ENCODE results near the gene EIF4G2. TPM values are rescaled to one million over a fixed set of nuclear protein-coding genes. Genes with fewer than 3 reads are reported as not detected.

The EIF4G2 gene
- polyA plus RNA-seq, 3 donors = 912 to 941 (median 918) TPM

- no peak for DNase-seq (ENCODE audit: low read depth in 3 of 3, low spot score in 2 of 3)
Measured at GRCh38 chr11:10777806-10778205, 30.9 kb downstream of the EIF4G2 start.

- DNase-seq (ENCODE audit: low read depth in 3 of 3, low spot score in 2 of 3) = no peak
Measured at GRCh38 chr11:10777393-10777793, 31.3 kb downstream of the EIF4G2 start.

- DNase-seq (ENCODE audit: low read depth in 3 of 3, low spot score in 2 of 3) = no peak
Measured at GRCh38 chr11:10774811-10775210, 33.9 kb downstream of the EIF4G2 start.

- DNase-seq (ENCODE audit: low read depth in 3 of 3, low spot score in 2 of 3) = no peak
Measured at GRCh38 chr11:10771457-10771856, 37.3 kb downstream of the EIF4G2 start.

GRCh38 chr11:10770626-10771254 is 38.0 kb downstream of the EIF4G2 start:
- DNase-seq (ENCODE audit: low read depth in 3 of 3, low spot score in 2 of 3) = no peak

GRCh38 chr11:10764412-10764811 is 44.3 kb downstream of the EIF4G2 start:
- DNase-seq (ENCODE audit: low read depth in 3 of 3, low spot score in 2 of 3) = no peak

- DNase-seq (ENCODE audit: low read depth in 3 of 3, low spot score in 2 of 3) = no peak
Measured at GRCh38 chr11:10763766-10764165, 45.0 kb downstream of the EIF4G2 start.

GRCh38 chr11:10762913-10763421 is 45.8 kb downstream of the EIF4G2 start:
- no peak for DNase-seq (ENCODE audit: low read depth in 3 of 3, low spot score in 2 of 3)

GRCh38 chr11:10762185-10762584 is 46.5 kb downstream of the EIF4G2 start:
- no peak for DNase-seq (ENCODE audit: low read depth in 3 of 3, low spot score in 2 of 3)

GRCh38 chr11:10761085-10761698 is 47.5 kb downstream of the EIF4G2 start:
- no peak for DNase-seq (ENCODE audit: low read depth in 3 of 3, low spot score in 2 of 3)

GRCh38 chr11:10758957-10759356 is 49.8 kb downstream of the EIF4G2 start:
- DNase-seq (ENCODE audit: low read depth in 3 of 3, low spot score in 2 of 3) = no peak

- DNase-seq (ENCODE audit: low read depth in 3 of 3, low spot score in 2 of 3) = no peak
Measured at GRCh38 chr11:10752486-10752885, 56.2 kb downstream of the EIF4G2 start.

- no peak for DNase-seq (ENCODE audit: low read depth in 3 of 3, low spot score in 2 of 3)
Measured at GRCh38 chr11:10752061-10752460, 56.7 kb downstream of the EIF4G2 start.

- no peak for DNase-seq (ENCODE audit: low read depth in 3 of 3, low spot score in 2 of 3)
Measured at GRCh38 chr11:10751581-10751940, 57.2 kb downstream of the EIF4G2 start.

- peak; percentile 78 to 86 (median 84) for DNase-seq (ENCODE audit: low read depth in 3 of 3, low spot score in 2 of 3)
Measured at GRCh38 chr11:10750838-10751580, 57.7 kb downstream of the EIF4G2 start, which contains the start of gene CTR9. TSS of gene CTR9 (plus strand) at chr11:10751246. CDS start at chr11:10751413, 167 bp downstream.

GRCh38 chr11:10749476-10749875 is 59.2 kb downstream of the EIF4G2 start:
- DNase-seq (ENCODE audit: low read depth in 3 of 3, low spot score in 2 of 3) = no peak

GRCh38 chr11:10747733-10748132 is 61.0 kb downstream of the EIF4G2 start:
- no peak for DNase-seq (ENCODE audit: low read depth in 3 of 3, low spot score in 2 of 3)

Other genes starting within 250 kb of the EIF4G2 start
- 10 to 100 TPM; 55.2 to 88.4 (median 56.6) TPM for gene LYVE1, start 240.3 kb downstream of the EIF4G2 start, polyA plus RNA-seq (ENCODE audit: insufficient read length in 3 of 3)
- 10 to 100 TPM in 1 of 3 donors, 1 to 10 TPM in 2; 8.6 to 10.3 (median 8.8) TPM for gene IRAG1, start 115.2 kb downstream of the EIF4G2 start, polyA plus RNA-seq (ENCODE audit: insufficient read length in 3 of 3)
- gene CTR9, start 57.7 kb downstream of the EIF4G2 start, polyA plus RNA-seq (ENCODE audit: insufficient read length in 3 of 3) = 10 to 100 TPM; 67.5 to 71.3 (median 70.1) TPM
- gene ZBED5, start 49.1 kb upstream of the EIF4G2 start, polyA plus RNA-seq (ENCODE audit: insufficient read length in 3 of 3) = 100 to 1,000 TPM; 102 to 116 (median 115) TPM